Mammary epithelial cell (primary cell): ENCODE data around the gene DUOX2.

Source experiments
- EZH2 ChIP-seq: IDR thresholded peaks from 2 replicates; pipeline ENCODE4 v1.6.1; 2012; ENCODE audit warnings: low read length, inconsistent platforms, borderline replicate concordance
- TF ChIP-seq, protein P1 (sequence below), 2 donors: IDR thresholded peaks in 1 of 2; conservative IDR thresholded peaks in 1 of 2; 2 replicates each; pipeline ENCODE4 v1.5.1; 2011 to 2012; ENCODE audit warnings: inconsistent platforms in 2 of 2, low read length in 2 of 2, mild to moderate bottlenecking in 2 of 2, control low read depth in 1 of 2, low read depth in 1 of 2; ENCODE audit not compliant: insufficient read depth in 1 of 2; ENCODE audit errors: extremely low read depth in 1 of 2

GRCh38 chr15:45116006-45116481 is 2.1 kb upstream of the DUOX2 start:
- TF ChIP-seq, protein P1, sequence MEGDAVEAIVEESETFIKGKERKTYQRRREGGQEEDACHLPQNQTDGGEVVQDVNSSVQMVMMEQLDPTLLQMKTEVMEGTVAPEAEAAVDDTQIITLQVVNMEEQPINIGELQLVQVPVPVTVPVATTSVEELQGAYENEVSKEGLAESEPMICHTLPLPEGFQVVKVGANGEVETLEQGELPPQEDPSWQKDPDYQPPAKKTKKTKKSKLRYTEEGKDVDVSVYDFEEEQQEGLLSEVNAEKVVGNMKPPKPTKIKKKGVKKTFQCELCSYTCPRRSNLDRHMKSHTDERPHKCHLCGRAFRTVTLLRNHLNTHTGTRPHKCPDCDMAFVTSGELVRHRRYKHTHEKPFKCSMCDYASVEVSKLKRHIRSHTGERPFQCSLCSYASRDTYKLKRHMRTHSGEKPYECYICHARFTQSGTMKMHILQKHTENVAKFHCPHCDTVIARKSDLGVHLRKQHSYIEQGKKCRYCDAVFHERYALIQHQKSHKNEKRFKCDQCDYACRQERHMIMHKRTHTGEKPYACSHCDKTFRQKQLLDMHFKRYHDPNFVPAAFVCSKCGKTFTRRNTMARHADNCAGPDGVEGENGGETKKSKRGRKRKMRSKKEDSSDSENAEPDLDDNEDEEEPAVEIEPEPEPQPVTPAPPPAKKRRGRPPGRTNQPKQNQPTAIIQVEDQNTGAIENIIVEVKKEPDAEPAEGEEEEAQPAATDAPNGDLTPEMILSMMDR (conservative IDR thresholded peaks at IDR 0.05 in 1 of 2, IDR thresholded peaks at IDR 0.05 in 1 of 2; ENCODE audit: extremely low read depth in 1 of 2, insufficient read depth in 1 of 2, low read depth in 1 of 2, low read length in 2 of 2), result no peak
- TF ChIP-seq EZH2, result no peak
